Mucosa of gallbladder (tissue), 1 donor: ENCODE measurements around the gene YY2. TPM values are rescaled to one million over a fixed set of nuclear protein-coding genes. Genes with fewer than 3 reads are reported as not detected.
A peak's percentile ranks its signal among the peaks of the same experiment; 100 is the strongest.
"Not testable (repeated sequence)": the region's sequence is repeated elsewhere in the genome, so short reads cannot be mapped to it uniquely, and the experiment has no call there.

ENCODE experiments used
- DNase-seq: peaks from one replicate; pipeline ENCODE4 v3.0.0-alpha.2; 2020; ENCODE audit warnings: low spot score
- total RNA-seq: library from RNA; stranded (reverse); gene quantifications from one replicate; pipeline ENCODE4 v1.2.1, GENCODE V29; 2021
- donor health status: DM: no; HTN: no; CAD: no.

Gene YY2
- 1.9 TPM for total RNA-seq

- no peak for DNase-seq
These were observed at the start of gene YY2 for GRCh38 chrX:21855937-21856415. TSS of gene YY2 (plus strand) at chrX:21855987. CDS start at chrX:21856485, 498 bp downstream.

DNA sequence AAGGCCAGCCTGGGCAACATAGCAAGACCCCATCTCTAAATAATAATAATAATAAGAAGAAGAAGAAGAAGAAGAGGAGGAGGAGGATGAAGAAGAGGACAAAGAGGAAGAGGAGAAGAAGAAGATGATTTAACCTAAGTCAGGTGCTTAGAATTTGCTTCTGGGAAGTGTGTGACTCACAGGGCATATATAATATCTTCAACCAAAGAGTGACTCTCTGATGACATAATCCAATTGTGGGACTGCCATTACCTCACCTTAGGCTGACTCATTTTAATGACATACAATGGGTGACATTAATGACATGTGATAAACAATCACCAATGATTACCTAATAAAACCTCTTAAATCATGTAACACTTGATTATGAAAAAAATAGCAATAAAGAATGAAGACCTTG is 49.1 kb upstream of the YY2 start:
- DNase-seq, result no peak

GRCh38 chrX:21811832-21812231 is 44.0 kb upstream of the YY2 start:
- no peak for DNase-seq

DNA sequence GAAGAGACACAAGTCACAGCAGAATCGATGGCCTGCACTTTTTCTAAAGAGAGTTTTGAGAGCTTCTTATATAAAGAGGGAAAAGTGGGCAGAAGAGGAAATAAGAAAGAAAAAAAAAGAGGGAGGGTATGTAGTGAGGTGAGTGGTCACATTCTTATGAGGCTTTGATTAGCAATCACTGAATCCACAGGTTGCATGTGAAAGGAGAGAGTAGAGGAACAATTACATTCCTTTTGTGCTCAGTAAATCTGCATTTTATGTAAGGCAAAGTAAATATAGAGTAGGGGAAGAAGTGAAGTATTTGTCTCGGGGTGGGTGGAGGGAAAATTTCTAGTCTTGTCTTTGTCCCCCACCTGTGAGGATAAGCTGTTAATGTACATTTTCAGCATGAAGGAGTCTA is 43.2 kb upstream of the YY2 start:
- DNase-seq, result no peak

DNA sequence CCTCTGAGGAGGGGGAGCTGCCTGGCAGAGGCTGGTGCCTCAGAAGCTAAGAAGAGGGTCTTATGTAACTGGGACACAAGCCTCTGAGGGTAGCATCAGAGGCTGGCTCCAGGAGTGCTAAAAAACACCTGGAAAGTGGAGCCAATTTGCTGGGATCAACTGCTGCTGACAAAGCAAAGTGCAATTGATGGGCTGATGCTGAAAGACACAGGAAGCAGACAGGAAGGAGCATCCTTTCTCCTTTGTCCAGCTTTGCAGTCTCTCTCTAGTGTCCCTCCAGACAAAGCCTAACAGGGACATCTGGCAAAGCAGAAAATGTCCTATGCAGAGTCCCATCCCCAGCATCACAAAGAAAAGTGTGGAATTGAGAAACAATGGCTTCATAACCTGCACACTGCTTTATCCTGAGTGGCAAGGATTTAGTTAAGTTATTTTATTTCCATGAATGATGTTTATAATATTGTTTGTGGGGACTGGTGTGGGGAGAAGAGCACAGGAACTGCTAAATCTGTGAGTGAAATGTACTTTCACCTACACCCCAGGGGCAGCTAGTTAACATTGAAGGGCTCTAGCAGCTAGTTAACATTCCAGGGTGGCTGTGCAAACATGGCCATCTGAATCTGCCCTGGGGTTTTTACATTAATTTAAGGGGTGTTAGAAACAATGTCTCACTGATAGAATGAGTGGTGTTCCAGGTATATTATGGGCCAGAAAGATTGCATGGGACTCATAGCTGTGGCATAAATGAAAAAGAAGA is 42.0 kb upstream of the YY2 start:
- no peak for DNase-seq

DNA sequence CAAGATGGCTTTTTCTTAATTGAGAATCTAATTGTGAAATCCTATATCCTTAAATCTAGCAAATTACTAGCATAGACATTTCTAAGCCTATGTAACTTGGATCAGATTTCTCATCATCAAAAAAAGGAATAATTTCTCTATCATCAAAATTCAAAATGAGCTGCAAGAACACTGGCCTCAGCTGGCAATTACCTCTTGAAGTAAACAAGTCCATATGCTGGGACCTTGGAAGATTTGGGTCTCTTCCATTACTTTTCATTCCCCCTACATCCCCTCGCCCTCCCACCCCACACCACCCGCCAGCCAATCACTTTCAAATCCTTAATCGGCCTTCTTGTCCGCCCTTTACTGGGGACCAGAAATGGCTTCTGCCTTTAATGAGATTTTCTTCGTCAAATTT is 39.7 kb upstream of the YY2 start:
- no peak for DNase-seq

DNA sequence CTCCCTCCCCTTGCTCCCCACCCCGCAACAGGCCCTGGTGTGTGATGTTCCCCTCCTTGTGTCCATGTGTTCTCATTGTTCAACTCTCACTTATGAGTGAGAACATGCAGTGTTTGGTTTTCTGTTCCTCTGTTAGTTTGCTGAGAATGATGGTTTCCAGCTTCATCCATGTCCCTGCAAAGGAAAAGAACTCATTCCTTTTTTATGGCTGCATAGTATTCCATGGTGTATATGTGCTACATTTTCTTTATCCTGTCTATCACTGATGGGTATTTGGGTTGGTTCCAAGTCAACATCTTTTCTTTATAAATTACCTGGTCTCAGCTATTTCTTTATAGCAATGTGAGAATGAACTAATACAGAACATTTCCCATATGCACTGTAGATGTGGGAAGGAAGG is 35.6 kb upstream of the YY2 start:
- DNase-seq, result not testable (repeated sequence)

- no peak for DNase-seq
These were observed 33.9 kb upstream of the YY2 start for GRCh38 chrX:21821875-21822274.

DNA sequence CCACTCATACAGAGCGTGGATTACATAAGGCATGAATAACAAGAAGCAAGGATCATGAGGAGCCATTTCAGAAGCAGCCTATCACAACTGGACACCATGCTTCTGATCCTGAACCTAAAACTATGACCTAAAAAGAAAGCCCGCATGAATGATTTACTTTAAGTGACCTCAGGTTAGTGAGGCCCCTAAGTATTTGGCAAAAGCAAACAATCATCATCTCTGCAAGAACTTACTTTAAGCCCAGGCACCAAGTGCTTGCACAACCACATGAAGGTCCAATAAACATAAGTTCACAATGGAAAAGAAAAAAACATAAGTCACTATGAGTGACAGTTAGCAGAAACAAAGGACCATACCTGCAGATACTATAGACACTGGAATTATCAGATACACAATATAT is 24.3 kb upstream of the YY2 start:
- no peak for DNase-seq

- no peak for DNase-seq
These were observed 18.7 kb upstream of the YY2 start for GRCh38 chrX:21837056-21837455.

DNA sequence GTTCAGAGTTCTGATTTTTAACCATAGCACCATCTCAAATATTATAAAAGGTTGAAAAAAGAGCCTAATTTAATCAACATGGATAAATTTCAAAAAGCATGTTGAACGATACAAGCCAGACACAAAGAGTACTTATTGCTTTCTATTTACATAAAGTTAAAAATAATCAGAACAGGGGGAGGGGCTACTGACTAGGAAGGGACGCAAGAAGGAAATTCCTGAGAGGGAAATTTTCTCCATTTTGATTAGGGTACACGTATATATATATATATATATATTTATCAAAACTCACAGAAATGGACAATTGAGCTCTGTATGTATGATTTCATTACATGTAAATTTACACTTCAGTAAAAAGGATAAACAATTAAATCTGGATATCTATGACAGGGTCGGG is 16.9 kb upstream of the YY2 start:
- no peak for DNase-seq

GRCh38 chrX:21839334-21840192 is 16.2 kb upstream of the YY2 start, which contains the start of gene MBTPS2:
TSS of gene MBTPS2 (plus strand) at chrX:21839617. CDS start at chrX:21839735, 118 bp downstream.
- peak; percentile 83 for DNase-seq

- DNase-seq, result no peak
These were observed 15.6 kb upstream of the YY2 start for GRCh38 chrX:21840193-21840545.

GRCh38 chrX:21843179-21843578 is 12.6 kb upstream of the YY2 start:
- DNase-seq, result no peak

DNA sequence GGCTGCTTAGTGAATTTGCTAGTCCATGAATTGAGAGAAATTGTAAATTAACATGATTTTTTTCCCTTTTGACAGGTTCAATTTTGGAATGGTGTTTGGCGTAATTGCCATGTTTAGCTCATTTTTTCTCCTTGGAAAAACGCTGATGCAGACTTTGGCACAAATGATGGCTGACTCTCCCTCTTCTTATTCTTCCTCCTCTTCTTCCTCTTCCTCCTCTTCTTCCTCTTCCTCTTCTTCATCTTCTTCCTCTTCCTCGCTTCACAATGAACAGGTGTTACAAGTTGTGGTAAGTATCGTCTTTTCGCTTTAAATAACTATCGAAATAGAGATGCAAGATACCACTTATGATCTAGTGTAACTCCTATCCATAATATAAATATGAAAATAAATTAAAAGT is 10.7 kb upstream of the YY2 start:
- DNase-seq, result no peak

DNA sequence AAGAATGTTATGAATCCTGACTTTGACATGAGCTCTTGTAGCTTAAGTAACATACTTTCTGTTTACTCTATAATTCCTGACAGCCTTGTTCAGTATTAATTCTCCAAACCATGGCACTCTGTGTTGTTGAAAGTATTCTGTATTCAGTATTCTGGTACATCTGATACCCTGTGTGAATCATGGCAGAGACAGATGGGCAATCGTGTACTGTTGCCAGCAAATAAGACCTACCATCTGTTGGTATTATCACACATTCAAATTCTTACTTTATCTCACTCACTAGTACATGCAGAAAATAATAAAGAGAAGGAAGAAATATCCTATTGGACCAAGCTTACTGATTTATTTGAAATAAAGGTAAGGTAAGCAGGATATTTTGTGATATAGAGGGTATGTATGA is 8.4 kb upstream of the YY2 start:
- no peak for DNase-seq

DNA sequence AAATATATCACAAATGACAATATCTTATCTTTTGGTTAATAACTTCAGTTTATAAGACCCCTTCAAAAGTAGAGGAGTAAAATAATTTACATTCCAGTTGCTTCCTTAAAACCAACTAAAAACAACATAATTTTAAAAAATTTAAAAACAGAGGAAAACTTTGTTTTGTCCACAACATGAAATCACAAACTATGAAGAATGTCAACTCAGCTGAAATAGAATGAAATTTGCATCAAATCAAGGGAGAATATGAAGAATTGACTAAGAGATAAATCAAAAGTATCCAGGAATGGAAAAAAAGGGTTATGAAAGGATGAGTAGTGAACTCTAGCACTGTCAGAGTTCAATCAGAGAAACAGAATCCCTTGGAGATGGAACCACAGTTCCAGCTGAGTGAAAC is 2.2 kb upstream of the YY2 start:
- DNase-seq, result no peak

GRCh38 chrX:21856504-21856903 is 717 bp downstream of the YY2 start:
- no peak for DNase-seq

GRCh38 chrX:21863241-21863640 is 7.5 kb downstream of the YY2 start:
- DNase-seq, result no peak

DNA sequence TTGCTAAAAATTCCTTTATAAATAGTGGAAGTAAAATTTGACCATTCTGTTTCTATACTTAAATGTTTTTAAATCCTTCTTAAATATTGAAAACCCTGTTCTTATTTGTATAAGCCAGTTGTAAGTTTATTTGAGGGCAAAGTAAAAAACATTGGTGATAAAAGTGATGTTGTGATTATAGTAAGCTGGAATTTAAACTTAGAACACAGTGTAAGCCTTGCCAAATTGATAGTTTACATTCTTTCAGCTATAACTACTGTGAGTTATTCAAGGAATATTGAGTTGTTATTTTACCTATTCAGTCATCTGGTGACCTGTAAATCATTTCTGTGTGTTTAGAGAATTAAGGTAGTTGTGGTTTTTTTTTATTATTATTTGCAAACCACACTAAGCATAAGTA is 9.6 kb downstream of the YY2 start:
- no peak for DNase-seq

DNA sequence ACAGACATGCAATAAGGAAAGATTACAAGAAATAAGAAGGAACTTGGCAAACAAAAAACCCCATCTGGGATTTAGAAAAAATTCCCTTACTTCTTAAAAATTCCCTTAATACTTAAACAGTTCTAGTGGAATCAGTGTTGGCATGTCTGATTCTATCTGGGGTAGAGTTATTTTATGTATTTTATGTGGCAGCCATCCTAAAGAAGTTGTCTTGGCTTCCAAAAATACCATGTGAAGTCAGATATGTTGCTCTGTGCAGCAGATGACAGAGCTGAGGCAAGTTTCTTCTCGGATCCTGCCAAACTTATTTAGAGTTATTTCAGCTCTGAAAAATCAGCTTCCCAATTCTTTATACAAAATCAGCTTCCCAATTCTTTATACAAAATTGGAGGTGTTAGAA is 14.7 kb downstream of the YY2 start:
- no peak for DNase-seq

DNA sequence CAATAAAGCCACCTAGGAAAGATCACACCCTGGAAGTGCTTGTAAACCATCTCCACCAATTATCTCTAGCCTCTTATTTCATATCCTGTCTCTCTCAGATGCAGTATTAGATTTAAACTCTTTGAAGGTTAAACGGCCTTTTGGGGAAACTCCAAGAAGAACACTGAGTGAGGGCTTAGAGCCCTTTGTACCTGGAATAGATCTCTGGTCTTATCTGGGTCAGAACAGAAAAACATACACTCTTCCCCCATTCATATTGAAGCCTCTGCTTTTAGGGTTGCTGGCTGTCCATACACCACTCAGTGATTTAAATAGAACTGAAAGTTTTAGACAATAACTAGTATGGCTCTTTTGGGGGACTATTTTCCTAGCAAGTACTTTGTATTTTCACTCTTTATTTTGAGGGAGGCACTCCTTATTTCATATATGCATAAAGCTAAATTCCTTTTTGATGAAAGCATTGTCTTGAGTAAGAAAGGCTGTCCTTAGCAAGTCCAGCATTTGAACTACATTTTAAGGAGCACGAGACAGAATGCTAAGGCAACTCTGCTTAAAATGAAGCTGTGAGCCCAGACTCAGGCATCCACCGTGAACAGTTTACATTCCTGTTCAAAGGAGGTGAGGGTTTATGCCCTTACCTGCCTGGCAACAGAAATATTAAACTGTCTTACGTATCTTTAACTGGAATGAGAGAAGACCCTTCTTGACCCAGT is 17.4 kb downstream of the YY2 start:
- no peak for DNase-seq
